Subcutaneous adipose tissue (tissue), 4 donors: ENCODE data around the gene TRIB2. TPM values are rescaled to one million over a fixed set of nuclear protein-coding genes. Genes with fewer than 3 reads are reported as not detected.

Source experiments
- total RNA-seq, 4 donors: library from RNA; depleted of rRNA; stranded (reverse); fragments of >200 nt; gene quantifications; one replicate each; pipeline ENCODE4 v1.1.0, GENCODE V29; 2016
- TF ChIP-seq, protein P1 (sequence below): fragments of 450-650 bp; IDR thresholded peaks from one replicate; pipeline ENCODE4 v1.5.1; 2016; ENCODE audit warnings: low read depth, mild to moderate bottlenecking, control low read depth, antibody characterized with exemption, moderate library complexity

The TRIB2 gene
- total RNA-seq, 4 donors from 2014 or later, result 17.3 to 94.9 (median 26.2) TPM

DNA sequence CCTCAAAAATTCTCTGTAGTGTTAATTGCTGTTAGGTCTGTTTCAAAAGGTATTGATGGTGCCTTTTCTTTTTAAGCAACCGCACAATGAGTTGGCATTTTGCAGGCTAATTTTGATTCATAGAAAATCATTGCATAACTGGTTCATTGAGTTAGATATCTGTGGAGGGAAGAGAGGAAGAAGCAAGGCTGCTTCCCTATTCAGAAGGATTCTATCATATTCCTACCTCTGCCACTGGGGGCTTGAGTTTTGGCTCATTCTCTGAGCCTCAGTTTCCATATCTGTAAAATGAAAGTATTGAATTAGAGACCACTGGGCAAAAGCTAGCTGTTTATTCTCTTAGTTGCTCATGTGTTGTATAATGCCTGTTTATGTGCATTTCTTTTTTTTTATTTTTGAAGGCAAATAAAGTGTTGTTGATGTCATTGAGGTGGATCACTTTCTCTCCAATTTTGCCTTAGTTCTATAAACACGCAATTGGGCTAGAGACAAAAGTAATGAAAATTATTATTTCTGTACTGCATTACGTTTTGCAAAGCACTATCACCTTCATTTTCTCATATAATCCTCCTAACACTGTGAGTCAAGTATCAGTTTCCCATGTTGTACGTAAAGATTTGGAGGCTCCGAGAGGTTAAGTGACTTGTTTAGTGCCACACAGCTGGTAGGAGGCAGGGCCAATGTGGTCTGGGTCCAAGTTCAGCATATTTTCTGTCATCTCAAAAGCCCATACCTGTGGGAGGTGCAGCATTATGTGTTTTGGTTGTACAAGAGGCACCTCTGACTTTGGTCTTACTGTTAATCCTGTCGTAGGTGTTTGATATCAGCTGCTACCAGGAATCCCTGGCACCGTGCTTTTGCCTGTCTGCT, 5.9 kb downstream of the TRIB2 start:
- TF ChIP-seq, protein P1, sequence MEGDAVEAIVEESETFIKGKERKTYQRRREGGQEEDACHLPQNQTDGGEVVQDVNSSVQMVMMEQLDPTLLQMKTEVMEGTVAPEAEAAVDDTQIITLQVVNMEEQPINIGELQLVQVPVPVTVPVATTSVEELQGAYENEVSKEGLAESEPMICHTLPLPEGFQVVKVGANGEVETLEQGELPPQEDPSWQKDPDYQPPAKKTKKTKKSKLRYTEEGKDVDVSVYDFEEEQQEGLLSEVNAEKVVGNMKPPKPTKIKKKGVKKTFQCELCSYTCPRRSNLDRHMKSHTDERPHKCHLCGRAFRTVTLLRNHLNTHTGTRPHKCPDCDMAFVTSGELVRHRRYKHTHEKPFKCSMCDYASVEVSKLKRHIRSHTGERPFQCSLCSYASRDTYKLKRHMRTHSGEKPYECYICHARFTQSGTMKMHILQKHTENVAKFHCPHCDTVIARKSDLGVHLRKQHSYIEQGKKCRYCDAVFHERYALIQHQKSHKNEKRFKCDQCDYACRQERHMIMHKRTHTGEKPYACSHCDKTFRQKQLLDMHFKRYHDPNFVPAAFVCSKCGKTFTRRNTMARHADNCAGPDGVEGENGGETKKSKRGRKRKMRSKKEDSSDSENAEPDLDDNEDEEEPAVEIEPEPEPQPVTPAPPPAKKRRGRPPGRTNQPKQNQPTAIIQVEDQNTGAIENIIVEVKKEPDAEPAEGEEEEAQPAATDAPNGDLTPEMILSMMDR, result no peak

DNA sequence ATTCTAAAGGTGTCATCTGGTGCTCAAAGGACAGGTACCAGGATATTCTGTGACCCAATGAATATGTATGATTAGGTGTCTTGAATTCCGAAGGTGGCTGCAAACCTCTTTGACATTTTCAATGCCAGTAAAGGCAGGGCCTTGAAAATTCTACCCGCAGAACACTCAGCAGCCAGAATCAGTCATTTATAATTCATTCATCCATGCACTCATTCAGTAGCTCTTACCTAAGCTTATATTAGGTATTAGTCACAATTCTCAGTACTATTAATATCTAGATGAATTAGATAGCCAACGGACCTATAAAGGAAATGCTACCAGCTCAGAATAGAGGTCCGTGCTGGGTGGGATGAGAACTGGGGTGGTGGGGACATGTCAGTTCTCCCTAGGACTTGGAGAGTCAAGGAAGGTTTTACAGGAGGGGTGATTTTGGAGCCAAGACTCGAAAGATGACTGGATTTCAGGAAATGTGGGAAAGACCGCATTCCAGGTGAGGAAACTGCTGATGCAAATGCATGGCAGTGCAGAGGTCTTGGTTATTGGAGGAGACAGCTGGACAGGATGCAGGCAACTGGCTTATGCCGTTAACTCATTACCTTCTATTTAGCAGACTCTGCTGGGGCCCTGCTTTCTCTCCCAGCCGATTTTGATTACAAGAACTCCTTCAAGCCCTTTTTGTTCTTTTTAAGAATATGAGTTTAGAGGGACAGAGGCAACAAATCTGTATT, 7.2 kb downstream of the TRIB2 start:
- TF ChIP-seq, protein P1, result no peak

DNA sequence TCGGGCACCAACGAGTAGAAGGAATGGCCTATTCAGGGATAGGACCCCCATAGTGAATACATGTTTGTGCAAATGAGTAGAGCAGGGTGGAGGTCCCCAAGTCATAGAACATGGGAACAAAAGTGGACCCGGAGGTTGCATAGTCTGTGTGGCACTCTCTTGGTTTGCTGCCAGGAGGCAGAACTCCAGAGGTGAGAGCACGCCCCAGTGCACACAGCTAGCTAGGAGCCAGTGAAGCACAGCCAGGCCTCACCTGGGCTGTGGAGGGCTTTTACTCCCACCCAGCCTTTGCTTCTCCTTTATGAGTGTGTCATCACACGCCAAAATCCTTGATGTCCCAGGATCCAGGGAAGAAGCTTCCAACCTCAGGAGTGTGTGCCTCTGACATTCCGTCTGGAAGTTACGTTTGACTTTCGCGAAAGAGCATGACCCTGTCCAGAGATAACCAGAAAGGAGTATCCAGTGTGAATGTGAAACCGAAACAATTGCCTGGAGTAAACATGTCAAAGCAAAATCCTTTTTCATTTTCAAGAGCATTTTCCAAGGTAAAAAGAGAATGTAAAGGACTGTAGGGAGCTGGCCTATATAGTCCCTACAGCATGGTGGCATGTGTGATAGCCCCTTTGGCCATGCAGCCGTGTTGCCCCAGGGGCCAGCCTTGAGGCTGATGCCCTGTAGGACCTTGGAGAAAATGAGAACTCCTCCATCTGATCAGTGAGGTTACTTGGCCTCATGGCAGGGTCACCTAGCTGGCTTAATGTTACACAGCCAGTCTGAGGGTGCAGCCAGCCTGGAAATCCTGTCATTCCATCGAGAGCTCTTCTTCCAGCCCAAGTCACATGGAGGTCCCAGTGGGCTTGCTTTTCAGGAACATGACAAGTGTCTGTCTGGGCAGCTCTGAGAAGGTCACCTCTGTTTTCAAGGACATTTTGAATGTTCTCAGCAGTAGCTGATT, 8.8 kb downstream of the TRIB2 start:
- TF ChIP-seq, protein P1, result no peak

DNA sequence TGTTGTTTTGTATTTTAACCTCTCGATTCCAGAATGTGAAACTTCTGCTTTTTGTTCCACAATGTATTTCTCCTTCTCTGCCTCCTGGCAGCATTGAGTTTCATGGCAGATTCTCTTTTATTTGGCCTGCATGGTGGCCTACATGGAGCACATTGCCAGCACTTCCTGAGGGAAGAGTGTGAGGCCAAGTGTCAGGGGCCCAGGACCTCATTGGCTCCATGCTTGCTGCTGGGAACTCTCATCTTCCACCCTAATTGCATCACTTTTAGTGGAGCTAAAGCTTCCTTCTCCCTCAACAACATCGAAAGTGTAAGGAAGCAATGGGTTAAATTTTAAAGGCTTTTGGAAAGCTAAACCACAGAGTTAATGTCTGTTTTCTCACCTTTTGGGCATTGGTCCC, 9.5 kb downstream of the TRIB2 start:
- TF ChIP-seq, protein P1, result no peak

DNA sequence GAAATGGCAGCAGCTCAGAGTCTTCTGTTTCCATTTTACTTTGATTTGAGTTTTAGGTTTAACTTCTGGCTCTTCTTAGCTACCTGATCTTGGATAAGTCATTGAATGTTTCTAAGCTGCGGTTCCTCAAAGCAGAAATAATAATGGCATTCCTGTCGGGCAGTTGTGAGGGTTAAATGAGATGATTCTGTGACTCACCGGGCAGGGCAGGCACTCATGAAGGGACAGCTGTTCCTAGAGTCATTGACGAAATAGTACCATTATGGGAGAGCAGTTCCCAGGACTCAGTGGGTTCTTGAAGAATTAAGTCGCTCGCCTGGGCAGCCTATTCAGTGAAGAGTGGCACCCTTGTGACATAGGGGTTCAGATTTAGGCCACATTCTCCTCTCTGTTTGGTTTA, 10.3 kb downstream of the TRIB2 start:
- TF ChIP-seq, protein P1, result no peak

DNA sequence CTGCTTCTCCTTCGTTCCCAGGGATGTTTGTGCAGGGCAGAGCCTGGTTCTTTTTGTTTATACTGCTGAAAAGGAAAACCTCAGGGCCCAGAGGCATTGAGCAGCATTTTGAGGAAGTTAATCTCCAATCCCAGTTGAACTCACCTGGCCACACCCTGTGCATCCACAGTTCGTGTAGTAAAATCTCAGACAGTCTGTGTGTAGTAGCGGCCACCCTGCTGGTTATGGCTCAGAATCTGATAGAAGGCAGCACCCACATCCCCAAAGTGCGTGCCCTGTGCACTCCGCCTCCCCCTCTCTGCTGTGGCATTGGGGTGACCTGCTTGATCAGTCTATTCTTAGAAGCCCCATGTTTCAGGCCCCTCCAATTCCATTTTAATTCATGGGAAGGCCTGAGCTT, 10.9 kb downstream of the TRIB2 start:
- TF ChIP-seq, protein P1, result no peak
